Activated CD8-positive, alpha-beta memory T cell treated with anti-CD3 and anti-CD28 coated beads, Interleukin-2, amount 50 U/mL, for 4 hours (primary cell): Measurements from ENCODE around the gene DAAM2.

ENCODE experiments used
- DNase-seq: peaks from one replicate; pipeline ENCODE4 v3.0.0-alpha.2; 2020

DAAM2 gene

DNA sequence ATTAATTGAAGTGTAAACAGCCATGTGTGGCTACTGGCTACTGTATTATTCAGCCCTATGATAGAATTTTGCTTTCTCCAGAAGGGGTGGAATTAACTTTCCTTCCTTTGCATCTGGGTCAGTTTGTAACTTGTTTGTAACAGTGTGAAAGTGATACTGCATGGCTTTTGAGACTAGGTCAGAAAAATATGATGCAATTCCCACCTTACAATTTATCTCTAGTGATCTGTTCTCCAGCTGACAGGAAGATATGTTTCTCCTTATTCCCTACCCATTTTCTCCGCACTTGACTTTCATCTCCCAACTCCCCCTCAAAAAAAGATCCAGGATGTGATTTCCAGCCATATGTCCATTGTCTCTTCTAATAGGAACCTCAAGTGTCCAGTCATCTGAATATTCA, 144.7 kb downstream of the DAAM2 start:
- DNase-seq, result no peak

DNA sequence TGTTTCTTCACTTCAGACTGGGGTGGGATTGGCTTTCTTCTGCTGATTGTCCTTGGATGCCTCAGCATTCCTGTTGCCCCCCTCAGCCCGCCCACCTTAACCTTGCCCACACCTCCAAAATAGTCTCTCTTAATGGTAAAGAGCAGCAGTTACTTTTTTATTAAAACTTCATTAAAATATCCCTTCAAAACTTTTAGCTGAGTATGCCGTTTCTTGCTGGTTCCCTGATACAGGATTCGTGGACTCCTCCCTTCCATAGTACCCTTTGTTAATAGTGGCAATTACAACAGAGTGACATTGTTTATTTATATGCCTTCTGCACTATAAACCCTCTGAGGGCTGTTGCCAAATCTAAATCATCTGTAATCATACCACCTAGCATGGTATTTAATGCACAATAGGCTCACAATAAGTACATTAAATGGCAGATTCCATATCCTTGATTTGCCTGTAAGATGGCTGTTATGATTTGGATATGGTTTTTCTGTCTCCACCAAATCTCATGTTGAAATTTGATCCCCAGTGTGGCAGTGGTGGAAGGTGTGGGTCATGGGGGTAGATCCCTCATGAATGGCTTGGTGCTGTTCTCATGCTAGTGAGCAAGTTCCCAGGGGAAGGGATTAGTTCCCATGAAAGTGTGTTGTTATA, 145.6 kb downstream of the DAAM2 start:
- DNase-seq, result no peak

DNA sequence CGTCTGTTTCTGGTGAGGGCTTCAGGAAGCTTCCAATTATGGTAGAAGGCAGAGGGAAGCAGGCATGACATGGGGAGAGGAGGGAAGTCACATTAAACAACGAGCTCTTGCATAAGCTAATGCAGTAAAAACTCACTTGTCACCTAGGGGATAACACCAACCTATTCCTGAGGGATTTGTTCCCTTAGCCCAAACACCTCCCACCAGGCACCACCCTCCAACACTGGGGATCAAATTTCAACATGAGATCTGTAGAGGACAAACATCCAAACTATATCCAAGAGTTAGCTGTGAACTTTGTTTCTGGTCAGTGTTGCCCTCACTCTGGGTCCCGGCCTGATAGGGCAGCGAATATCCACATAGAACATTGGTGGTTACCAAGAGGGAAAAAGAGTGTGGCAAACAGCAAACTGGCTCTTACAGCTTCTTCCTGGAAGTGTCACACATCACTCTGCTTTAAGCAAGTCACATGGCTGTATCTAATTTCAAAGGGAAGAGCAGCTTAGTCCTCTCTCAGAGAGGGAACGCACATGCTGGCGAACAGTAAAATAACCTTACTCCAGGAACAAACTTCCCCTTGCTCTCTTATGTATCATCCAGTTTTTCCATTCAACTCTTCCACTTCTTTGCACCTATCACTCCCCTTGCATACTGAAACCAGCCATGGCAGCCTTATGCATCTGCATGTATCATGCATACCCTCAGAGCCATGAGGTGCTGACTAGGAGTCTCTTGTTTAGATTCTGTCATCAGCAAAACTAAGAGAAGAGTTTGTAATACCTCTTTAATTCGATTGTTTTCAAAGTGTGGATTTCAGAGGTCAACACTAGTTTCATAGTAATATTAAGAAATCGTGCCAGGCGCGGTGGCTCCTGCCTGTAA, 146.8 kb downstream of the DAAM2 start:
- no peak for DNase-seq

DNA sequence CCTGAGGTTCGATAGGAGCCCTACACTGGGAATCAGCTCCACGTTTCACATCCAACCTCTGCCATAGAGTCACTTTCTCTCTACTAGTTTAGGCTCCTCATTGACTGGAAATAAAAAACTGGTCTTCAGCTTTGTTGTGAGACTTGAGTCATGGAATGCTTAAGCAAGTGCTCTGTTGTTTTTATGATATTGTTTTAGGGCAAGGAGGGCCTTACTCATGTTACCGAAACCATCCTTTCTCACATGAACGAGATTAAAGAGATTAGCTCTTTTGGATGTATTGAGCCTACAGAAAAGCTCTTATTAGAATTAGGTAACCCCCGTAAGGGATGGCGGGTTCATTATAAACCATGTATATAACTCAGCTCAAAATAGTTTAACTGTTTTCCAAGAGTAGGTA, 149.0 kb downstream of the DAAM2 start:
- DNase-seq, result no peak

DNA sequence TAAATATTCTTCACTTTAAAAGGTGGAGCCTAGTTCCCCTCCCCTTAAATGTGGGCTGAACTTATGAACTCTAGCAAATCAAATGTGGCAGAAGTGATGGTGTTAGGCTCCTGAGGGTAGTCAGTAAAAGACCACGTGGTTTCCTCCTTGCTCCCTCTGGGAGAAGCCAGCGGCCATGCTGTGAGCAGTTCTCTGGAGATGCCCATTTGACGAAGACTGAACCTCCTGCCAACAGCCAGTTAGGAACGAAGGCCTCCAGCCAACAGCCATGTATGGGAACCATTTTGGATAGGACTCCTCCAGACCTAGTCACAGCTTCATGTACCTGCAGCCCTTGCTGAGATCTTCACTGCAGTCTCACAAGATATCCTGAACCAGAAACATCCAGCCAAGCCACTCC, 149.6 kb downstream of the DAAM2 start:
- no peak for DNase-seq

DNA sequence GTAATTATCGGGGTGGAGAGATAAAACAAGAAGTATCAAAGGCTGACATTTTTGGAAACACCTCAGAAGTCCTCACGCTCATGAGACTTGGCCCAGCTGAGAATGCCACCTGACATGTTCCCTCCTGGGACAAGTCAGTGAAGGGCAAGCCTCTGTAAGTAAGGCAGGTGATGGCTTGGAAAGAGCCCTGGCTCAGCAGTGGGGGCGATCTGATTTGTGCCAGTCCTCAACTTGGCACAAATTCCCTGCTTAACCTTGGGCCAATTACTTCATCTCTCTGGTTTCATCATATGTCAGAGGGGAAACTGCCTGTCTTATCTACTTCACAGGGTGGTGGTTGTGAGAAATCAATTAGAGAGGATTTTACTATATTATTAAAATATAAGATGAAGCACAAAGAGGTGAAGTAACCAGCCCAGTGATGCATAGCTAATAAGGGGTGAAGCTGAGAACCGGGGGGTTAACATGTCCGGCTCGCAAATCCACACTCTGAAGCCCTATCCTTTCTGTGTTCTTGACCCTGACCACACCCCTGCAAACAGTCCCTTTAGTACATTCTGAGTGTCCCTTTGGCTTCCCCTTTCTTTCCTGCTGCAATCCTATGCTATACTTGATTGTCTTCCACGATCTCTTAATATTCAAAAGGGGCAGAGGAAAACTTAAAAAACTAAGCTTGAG, 150.9 kb downstream of the DAAM2 start:
- no peak for DNase-seq

DNA sequence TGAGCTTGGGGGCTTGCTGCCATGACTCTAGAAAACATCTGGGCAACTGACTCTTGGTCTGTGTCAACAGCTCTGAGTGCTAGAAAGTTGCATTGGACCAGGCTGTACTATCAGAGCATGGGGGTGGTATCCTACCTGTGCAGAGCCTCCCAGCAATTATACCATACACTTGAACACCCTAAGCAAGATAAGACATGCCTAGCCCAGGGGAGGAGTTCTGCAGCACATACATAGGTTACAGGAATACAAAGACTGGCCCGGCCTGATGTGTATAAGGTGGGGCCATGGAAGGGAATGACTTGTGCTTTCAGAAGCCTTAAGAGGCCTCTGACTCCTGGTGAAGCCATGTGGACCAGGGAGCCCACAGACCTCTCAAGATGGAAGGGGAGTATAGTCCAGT, 153.4 kb downstream of the DAAM2 start:
- DNase-seq, result no peak

DNA sequence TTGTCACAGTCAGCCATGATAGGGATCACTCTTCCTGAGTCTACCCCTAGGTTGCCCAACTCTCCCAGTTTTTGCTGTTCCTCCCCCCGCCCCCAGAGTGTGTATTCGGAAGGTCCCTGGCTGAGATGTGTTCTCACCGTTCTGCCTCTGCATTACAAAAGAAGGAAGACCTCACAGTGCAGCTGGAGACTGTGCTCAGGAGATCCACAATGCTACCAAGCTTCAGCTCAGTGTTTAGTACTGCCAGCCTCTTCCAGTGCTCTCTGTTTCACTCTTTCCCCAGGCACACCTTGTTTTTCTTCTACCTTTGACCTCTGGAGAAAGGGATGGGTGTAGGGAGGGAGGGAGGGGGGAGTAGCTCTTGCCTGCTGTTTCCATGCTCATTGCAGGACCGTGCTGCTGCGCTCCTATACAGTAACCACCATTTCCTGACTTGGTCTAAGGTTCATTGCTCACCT, 155.5 kb downstream of the DAAM2 start:
- no peak for DNase-seq

DNA sequence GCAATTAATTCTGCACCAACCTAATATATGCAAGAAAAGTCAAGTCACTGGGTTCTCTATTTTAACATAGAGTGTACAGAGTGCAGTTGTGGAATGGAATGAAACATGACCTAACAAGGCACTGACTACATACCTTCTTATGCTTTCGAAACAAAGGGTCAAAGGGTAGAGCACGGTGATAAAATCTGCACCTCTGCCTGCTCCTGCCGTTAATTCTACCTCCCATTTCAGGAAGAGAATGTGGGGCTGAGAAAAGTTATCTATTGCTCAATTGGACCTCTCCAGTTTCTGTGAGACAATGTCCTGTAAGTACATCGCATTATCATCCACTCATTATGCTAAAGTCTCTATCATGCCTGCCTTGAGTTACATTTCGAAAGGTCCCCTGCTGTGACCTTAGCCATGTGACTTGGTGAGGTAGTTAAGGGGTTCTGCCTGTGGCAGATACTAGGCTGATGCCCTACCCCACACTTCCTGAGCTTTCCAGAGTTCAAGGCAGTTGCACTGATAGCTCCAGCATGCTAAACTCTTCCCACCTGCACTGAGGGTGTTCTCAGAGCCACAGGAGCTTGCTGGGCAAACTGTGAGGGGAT, 156.1 kb downstream of the DAAM2 start:
- no peak for DNase-seq

DNA sequence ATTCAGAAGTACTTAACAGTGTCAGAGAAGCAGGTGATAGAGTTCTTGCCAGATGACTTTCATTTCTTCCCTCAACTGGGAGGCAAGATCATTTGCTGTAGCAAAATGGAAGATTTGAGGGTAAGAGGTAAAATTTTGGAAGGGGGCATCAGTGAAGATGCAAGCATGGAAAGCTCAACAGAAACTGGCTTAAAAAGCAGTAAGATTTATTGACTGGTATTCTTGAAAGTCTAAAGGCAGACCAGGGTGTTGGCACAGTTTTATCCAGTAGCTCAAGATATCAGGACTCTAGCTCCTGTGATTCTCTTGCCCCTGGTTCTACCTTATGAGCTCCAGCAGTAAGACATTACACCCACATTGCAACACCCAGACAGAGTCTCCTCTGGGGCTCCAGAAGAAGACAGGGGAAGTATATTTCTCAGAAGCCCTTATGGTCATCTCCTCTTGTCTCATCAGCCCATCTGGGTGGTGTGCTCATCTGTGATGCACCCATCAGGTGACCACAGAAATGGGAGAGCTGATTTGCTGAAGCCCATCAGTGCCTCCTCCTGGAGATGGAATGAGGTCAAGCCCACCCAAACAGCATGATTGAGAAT, 158.0 kb downstream of the DAAM2 start:
- no peak for DNase-seq

DNA sequence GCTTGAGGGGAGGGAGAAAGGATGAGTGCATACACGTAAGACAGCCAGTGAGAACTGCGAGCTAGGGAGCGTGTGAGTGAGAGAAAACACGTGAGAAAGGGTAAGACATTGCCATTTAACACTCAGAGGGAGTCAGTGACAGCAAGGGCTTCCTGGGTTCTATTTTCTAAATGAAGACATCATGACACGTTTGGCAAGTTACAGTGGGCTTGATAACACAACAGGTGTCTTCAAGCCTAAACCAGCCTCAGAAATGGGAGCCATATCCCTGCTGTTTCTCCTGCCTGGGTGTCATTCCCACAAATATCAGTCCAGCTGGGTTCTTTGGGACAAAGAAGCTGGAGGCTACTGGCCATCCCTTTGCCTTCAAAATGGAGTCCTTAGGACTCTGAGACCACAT, 159.0 kb downstream of the DAAM2 start:
- DNase-seq, result no peak

DNA sequence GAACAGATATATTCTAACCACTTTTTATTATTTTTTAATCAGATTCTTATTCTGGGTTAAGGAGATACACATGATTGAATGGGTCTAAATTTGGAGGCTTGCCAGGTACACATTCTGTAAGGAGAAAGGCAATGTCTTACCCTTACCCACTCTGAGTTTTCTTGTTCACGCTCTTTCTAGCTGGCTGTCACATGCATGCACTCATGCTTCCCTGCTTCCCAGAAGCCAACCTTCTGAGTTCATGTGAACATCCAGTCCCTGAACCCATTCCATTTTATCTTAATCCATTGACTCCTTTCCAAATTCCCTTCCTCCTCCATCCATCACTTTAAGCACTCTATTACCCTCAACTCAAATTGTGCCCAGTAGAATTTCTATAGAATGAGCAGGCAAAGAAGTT, 159.5 kb downstream of the DAAM2 start:
- no peak for DNase-seq

DNA sequence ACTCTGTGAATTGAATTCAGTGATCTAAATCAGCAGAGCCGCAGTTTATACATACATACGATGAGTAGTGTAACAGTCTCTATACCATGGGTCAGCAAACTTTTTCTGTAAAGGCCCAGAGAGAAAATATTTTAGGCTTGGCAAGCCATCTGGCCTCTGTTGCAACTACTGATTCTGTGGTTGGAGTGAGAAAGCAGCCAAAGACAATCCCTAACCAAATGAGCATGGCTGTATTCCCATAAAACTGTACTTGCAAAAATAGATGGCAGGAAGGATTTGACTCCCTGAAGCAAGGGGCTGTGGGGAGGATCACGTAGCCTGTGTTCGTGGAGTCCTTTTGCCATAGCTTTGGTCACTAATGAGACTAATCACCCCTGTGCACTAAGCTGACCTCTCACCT, 160.0 kb downstream of the DAAM2 start:
- DNase-seq, result no peak

DNA sequence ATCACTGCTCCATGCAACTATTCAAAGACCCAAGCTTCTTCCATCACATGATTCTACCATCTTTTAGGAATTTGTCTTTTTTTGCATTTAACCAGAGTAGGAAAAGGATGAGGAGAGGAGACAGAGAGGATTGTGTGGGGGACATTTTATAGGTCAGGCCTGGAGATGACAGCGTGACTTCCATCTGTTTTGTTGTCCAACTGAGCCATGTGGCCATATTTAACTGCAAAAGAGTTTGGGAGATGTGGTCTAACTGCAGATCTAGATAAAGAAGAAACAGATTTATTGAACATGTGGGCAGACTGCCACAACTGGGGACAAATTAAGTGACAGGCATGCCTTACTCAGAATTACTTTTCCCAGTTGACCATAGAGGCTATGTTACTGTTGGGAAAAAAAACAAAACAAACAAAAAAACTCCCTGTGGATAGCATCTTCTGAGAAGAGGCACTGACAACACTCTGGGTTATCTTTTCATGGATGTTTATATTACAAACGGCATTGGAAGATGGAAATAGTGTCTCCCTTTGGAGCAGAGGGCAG, 161.0 kb downstream of the DAAM2 start:
- DNase-seq, result no peak
